Astrocyte (in vitro differentiated cells and primary cell): ENCODE measurements around the gene ZC3H12C. TPM values are rescaled to one million over a fixed set of nuclear protein-coding genes. Genes with fewer than 3 reads are reported as not detected.
A peak's percentile ranks its signal among the peaks of the same experiment; 100 is the strongest.

ENCODE experiments used
- DNase-seq: peaks from one replicate; pipeline ENCODE4 v3.0.0-alpha.2; 2010; ENCODE audit warnings: low read depth
- FAIRE-seq: peaks from 2 replicates; lab custom pipeline; 2011; peaks lifted over from hg19 to GRCh38; lab: Jason Lieb, UNC
- H2AFZ ChIP-seq: 2 replicates; pipeline ENCODE4 v1.6.0; 2012; ENCODE audit warnings: low read depth, low read length, inconsistent platforms
- H3K27ac ChIP-seq: 2 replicates; pipeline ENCODE4 v1.5.1; 2011; ENCODE audit warnings: low read depth, low read length, inconsistent platforms
- H3K27me3 ChIP-seq: 2 replicates; pipeline ENCODE4 v1.6.0; 2011; ENCODE audit warnings: low read length, inconsistent platforms; ENCODE audit not compliant: insufficient read depth
- H3K36me3 ChIP-seq: 2 replicates; pipeline ENCODE4 v1.5.1; 2011; ENCODE audit warnings: low read length, inconsistent platforms; ENCODE audit not compliant: insufficient read depth
- H3K4me1 ChIP-seq: 2 replicates; pipeline ENCODE4 v1.5.1; 2011; ENCODE audit warnings: low read length, inconsistent platforms; ENCODE audit not compliant: insufficient read depth
- H3K4me2 ChIP-seq: 2 replicates; pipeline ENCODE4 v1.6.0; 2012; ENCODE audit warnings: low read length, inconsistent platforms
- H3K4me3 ChIP-seq: 2 replicates; pipeline ENCODE4 v1.5.1; 2011; ENCODE audit warnings: low read depth, mild to moderate bottlenecking, low read length, inconsistent platforms; ENCODE audit not compliant: insufficient read depth
- H3K79me2 ChIP-seq: 2 replicates; pipeline ENCODE4 v1.6.0; 2012; ENCODE audit warnings: mild to moderate bottlenecking, low read length, inconsistent platforms; ENCODE audit not compliant: insufficient read depth
- H3K9ac ChIP-seq: 2 replicates; pipeline ENCODE4 v1.6.0; 2012; ENCODE audit warnings: mild to moderate bottlenecking, low read length, inconsistent platforms
- H3K9me3 ChIP-seq: 2 replicates; pipeline ENCODE4 v1.5.1; 2012; ENCODE audit warnings: low read depth, mild to moderate bottlenecking, low read length, inconsistent platforms; ENCODE audit not compliant: insufficient read depth
- H4K20me1 ChIP-seq: 2 replicates; pipeline ENCODE4 v1.6.0; 2012; ENCODE audit warnings: low read length, inconsistent platforms; ENCODE audit not compliant: insufficient read depth
- H3K27ac Mint-ChIP-seq: one replicate; pipeline ENCODE4 v1.8.0; 2021; ENCODE audit warnings: mild to moderate bottlenecking, mixed read lengths; ENCODE audit not compliant: unreplicated experiment
- H3K27me3 Mint-ChIP-seq: one replicate; pipeline ENCODE4 v1.8.0; 2021; ENCODE audit warnings: low read depth, mixed read lengths; ENCODE audit not compliant: unreplicated experiment
- H3K36me3 Mint-ChIP-seq: one replicate; pipeline ENCODE4 v1.8.0; 2021; ENCODE audit warnings: low read depth, mixed read lengths; ENCODE audit not compliant: unreplicated experiment
- H3K4me1 Mint-ChIP-seq: one replicate; pipeline ENCODE4 v1.8.0; 2021; ENCODE audit warnings: low read depth, mixed read lengths; ENCODE audit not compliant: unreplicated experiment
- H3K4me3 Mint-ChIP-seq: one replicate; pipeline ENCODE4 v1.8.0; 2021; ENCODE audit warnings: mild to moderate bottlenecking, moderate library complexity, mixed read lengths; ENCODE audit not compliant: unreplicated experiment
- H3K9me3 Mint-ChIP-seq: one replicate; pipeline ENCODE4 v1.8.0; 2021; ENCODE audit warnings: mild to moderate bottlenecking, mixed read lengths; ENCODE audit not compliant: unreplicated experiment
- CTCF ChIP-seq: IDR thresholded peaks from 2 replicates; pipeline ENCODE4 v1.5.1; 2011; ENCODE audit warnings: low read depth, mild to moderate bottlenecking, inconsistent platforms, low read length, moderate library complexity; ENCODE audit not compliant: insufficient read depth
- EZH2 ChIP-seq: IDR thresholded peaks from 2 replicates; pipeline ENCODE4 v1.6.1; 2012; ENCODE audit warnings: mild to moderate bottlenecking, low read length, inconsistent platforms; ENCODE audit not compliant: insufficient read depth
- total RNA-seq: library from RNA; stranded (reverse); gene quantifications from 2 replicates; pipeline ENCODE4 v1.2.1, GENCODE V29; 2021

Gene ZC3H12C
- total RNA-seq, 1 donor from 2014 or later = 12.0 TPM

- H3K4me3 ChIP-seq = no peak overlapping the region
- H3K4me2 ChIP-seq = no peak overlapping the region
- Mint-ChIP-seq H3K9me3 (no peaks in the 10 kb centered on the region), H3K4me3 (no peak overlapping the region), H3K4me1 (peaks cover 2% of the 10 kb centered on the region), H3K27me3 (no peaks in the 10 kb centered on the region), H3K27ac (no peak overlapping the region), H3K36me3 (peaks cover 10% of the 10 kb centered on the region)
- no peak overlapping the region for H3K27ac ChIP-seq
- no peaks in the 10 kb centered on the region for H3K27me3 ChIP-seq
- H3K36me3 ChIP-seq = peaks cover 8% of the 10 kb centered on the region
- DNase-seq = peak; percentile 29
- no peak for TF ChIP-seq EZH2
- no peak for TF ChIP-seq CTCF
- H3K9ac ChIP-seq = no peak overlapping the region
- H2AFZ ChIP-seq = no peak overlapping the region
- H3K9me3 ChIP-seq = no peaks in the 10 kb centered on the region
- H4K20me1 ChIP-seq = no peaks in the 10 kb centered on the region
- FAIRE-seq = no peak
- no peaks in the 10 kb centered on the region for H3K4me1 ChIP-seq
- H3K79me2 ChIP-seq = no peaks in the 10 kb centered on the region
Measured at GRCh38 chr11:110160016-110160415, 66.8 kb downstream of the ZC3H12C start.

GRCh38 chr11:110160437-110160836, 67.2 kb downstream of the ZC3H12C start:
- Histone ChIP-seq H3K9me3 (no peaks in the 10 kb centered on the region), H3K9ac (no peak overlapping the region), H3K4me3 (no peak overlapping the region), H3K27me3 (no peaks in the 10 kb centered on the region), H2AFZ (no peak overlapping the region), H3K36me3 (peaks cover 10% of the 10 kb centered on the region), H3K79me2 (no peaks in the 10 kb centered on the region), H3K4me1 (no peaks in the 10 kb centered on the region), H3K27ac (no peak overlapping the region), H4K20me1 (no peaks in the 10 kb centered on the region), H3K4me2 (no peak overlapping the region)
- Mint-ChIP-seq H3K27me3 (no peaks in the 10 kb centered on the region), H3K27ac (no peak overlapping the region), H3K4me1 (peaks cover 2% of the 10 kb centered on the region), H3K36me3 (peaks cover 14% of the 10 kb centered on the region), H3K4me3 (no peak overlapping the region), H3K9me3 (no peaks in the 10 kb centered on the region)
- no peak for DNase-seq
- TF ChIP-seq EZH2 (no peak), CTCF (no peak)
- no peak for FAIRE-seq

- DNase-seq = no peak
- Histone ChIP-seq H3K27me3 (no peaks in the 10 kb centered on the region), H3K4me1 (no peaks in the 10 kb centered on the region), H3K27ac (no peak overlapping the region), H3K4me3 (no peak overlapping the region), H3K9me3 (no peaks in the 10 kb centered on the region), H3K36me3 (peaks cover 15% of the 10 kb centered on the region), H3K4me2 (no peak overlapping the region), H3K79me2 (no peaks in the 10 kb centered on the region), H4K20me1 (no peaks in the 10 kb centered on the region), H2AFZ (no peak overlapping the region), H3K9ac (no peak overlapping the region)
- H3K4me3 Mint-ChIP-seq = no peak overlapping the region
- no peak overlapping the region for H3K27ac Mint-ChIP-seq
- no peaks in the 10 kb centered on the region for H3K27me3 Mint-ChIP-seq
- peaks cover 2% of the 10 kb centered on the region for H3K4me1 Mint-ChIP-seq
- H3K9me3 Mint-ChIP-seq = no peaks in the 10 kb centered on the region
- H3K36me3 Mint-ChIP-seq = peaks cover 14% of the 10 kb centered on the region
- TF ChIP-seq CTCF (no peak), EZH2 (no peak)
- FAIRE-seq = no peak
Measured at GRCh38 chr11:110161061-110161460, 67.9 kb downstream of the ZC3H12C start.
